ENCODE measurements around the gene TMEM119. TPM values are rescaled to one million over a fixed set of nuclear protein-coding genes. Genes with fewer than 3 reads are reported as not detected.
A peak's percentile ranks its signal among the peaks of the same experiment; 100 is the strongest.

The TMEM119 gene
- total RNA-seq, 1 experiment from 2014 or later: not detected

GRCh38 chr12:108642269-108642870 is 44.5 kb upstream of the TMEM119 start:
- Histone ChIP-seq H3K4me1 (ENCODE audit: low read length) (peaks cover 69% of the 10 kb centered on the region), H3K79me2 (ENCODE audit: low read length) (no peaks in the 10 kb centered on the region), H3K9me2 (replicated peaks; ENCODE audit: insufficient read depth, low read length) (no peaks in the 10 kb centered on the region), H3K36me3 (ENCODE audit: insufficient read depth, low read length) (no peaks in the 10 kb centered on the region), H3K27ac (ENCODE audit: low read length) (peak overlapping the region; percentile 87), H3K9me3 (ENCODE audit: low read length) (no peaks in the 10 kb centered on the region), H3K4me2 (ENCODE audit: low read depth, low read length, poor library complexity, severe bottlenecking) (peak overlapping the region; percentile 72), H3K27me3 (ENCODE audit: low read length) (no peaks in the 10 kb centered on the region), H4K20me1 (ENCODE audit: insufficient read depth, low read depth, low read length) (no peaks in the 10 kb centered on the region), H3K9ac (ENCODE audit: low read length) (peak overlapping the region; percentile 61), H3K4me3 (ENCODE audit: low read length) (peak overlapping the region; percentile 48), H2AFZ (ENCODE audit: low read length) (no peak overlapping the region)
- DNase-seq: peak; percentile 86

- Histone ChIP-seq H3K4me1 (ENCODE audit: low read length) (peaks cover 73% of the 10 kb centered on the region), H3K79me2 (ENCODE audit: low read length) (no peaks in the 10 kb centered on the region), H3K27me3 (ENCODE audit: low read length) (no peaks in the 10 kb centered on the region), H3K9ac (ENCODE audit: low read length) (peak overlapping the region; percentile 61), H3K9me2 (replicated peaks; ENCODE audit: insufficient read depth, low read length) (no peaks in the 10 kb centered on the region), H3K36me3 (ENCODE audit: insufficient read depth, low read length) (no peaks in the 10 kb centered on the region), H3K27ac (ENCODE audit: low read length) (peak overlapping the region; percentile 87), H3K4me3 (ENCODE audit: low read length) (peak overlapping the region; percentile 48), H3K9me3 (ENCODE audit: low read length) (no peaks in the 10 kb centered on the region), H3K4me2 (ENCODE audit: low read depth, low read length, poor library complexity, severe bottlenecking) (peak overlapping the region; percentile 72), H4K20me1 (ENCODE audit: insufficient read depth, low read depth, low read length) (no peaks in the 10 kb centered on the region), H2AFZ (ENCODE audit: low read length) (no peak overlapping the region)
- DNase-seq: peak; percentile 77
These were observed 43.8 kb upstream of the TMEM119 start for GRCh38 chr12:108641446-108642268.

GRCh38 chr12:108640802-108641445 is 43.0 kb upstream of the TMEM119 start:
- no peaks in the 10 kb centered on the region for H4K20me1 ChIP-seq (ENCODE audit: insufficient read depth, low read depth, low read length)
- peak overlapping the region; percentile 87 for H3K27ac ChIP-seq (ENCODE audit: low read length)
- H3K79me2 ChIP-seq (ENCODE audit: low read length): no peaks in the 10 kb centered on the region
- no peaks in the 10 kb centered on the region for H3K27me3 ChIP-seq (ENCODE audit: low read length)
- H3K9ac ChIP-seq (ENCODE audit: low read length): peak overlapping the region; percentile 61; the same call in 1 of the 2 replicates
- H3K4me3 ChIP-seq (ENCODE audit: low read length): no peak overlapping the region
- no peaks in the 10 kb centered on the region for H3K9me3 ChIP-seq (ENCODE audit: low read length)
- DNase-seq: peak; percentile 64
- H3K4me2 ChIP-seq (ENCODE audit: low read depth, low read length, poor library complexity, severe bottlenecking): peak overlapping the region; percentile 72
- no peaks in the 10 kb centered on the region for H3K36me3 ChIP-seq (ENCODE audit: insufficient read depth, low read length)
- H3K9me2 ChIP-seq (replicated peaks; ENCODE audit: insufficient read depth, low read length): no peaks in the 10 kb centered on the region
- no peak overlapping the region for H2AFZ ChIP-seq (ENCODE audit: low read length)
- peaks cover 74% of the 10 kb centered on the region for H3K4me1 ChIP-seq (ENCODE audit: low read length)

- H3K4me3 ChIP-seq (ENCODE audit: low read length): no peak overlapping the region
- H4K20me1 ChIP-seq (ENCODE audit: insufficient read depth, low read depth, low read length): no peaks in the 10 kb centered on the region
- no peak for DNase-seq
- H3K4me2 ChIP-seq (ENCODE audit: low read depth, low read length, poor library complexity, severe bottlenecking): no peak overlapping the region
- no peak overlapping the region for H3K9ac ChIP-seq (ENCODE audit: low read length)
- H3K4me1 ChIP-seq (ENCODE audit: low read length): peaks cover 89% of the 10 kb centered on the region
- no peaks in the 10 kb centered on the region for H3K36me3 ChIP-seq (ENCODE audit: insufficient read depth, low read length)
- H3K9me3 ChIP-seq (ENCODE audit: low read length): no peaks in the 10 kb centered on the region
- no peaks in the 10 kb centered on the region for H3K9me2 ChIP-seq (replicated peaks; ENCODE audit: insufficient read depth, low read length)
- no peak overlapping the region for H3K27ac ChIP-seq (ENCODE audit: low read length)
- H3K79me2 ChIP-seq (ENCODE audit: low read length): no peaks in the 10 kb centered on the region
- H2AFZ ChIP-seq (ENCODE audit: low read length): no peak overlapping the region
- no peaks in the 10 kb centered on the region for H3K27me3 ChIP-seq (ENCODE audit: low read length)
These were observed 41.3 kb upstream of the TMEM119 start for GRCh38 chr12:108638997-108639822.

DNA sequence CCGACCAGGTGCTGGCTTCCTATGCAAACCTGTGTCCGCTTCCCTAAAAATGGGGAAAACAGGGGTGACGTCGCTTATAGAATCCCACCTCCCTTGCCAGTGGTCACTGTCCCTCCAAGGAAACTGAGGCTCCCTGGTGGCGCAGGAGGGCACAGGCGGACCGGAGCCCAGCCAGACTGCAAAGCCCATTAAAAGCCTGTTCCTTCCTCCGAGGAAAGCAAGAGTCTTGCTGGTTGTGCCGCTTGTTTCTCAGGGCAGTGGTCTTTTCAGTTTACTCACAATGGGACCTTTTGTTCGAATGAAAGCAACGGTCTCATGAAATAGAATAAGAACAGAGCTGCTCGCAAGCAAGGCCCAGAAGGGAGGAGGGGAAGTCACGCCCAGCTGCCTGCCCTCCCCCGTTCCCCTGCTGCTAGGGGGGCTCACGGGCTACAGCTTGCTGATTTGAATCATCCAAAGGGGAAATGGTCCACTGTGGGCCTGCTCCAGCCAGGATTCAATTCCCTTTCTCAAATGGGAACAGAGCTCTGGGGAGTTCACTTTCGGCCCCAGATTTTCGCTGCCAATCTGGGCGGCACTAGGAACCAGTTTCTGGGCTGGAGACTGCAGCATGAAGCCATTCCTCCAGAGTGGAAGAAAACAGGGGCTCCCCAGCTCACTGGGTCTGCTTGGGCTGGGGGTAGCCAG is 40.4 kb upstream of the TMEM119 start:
- peaks cover 93% of the 10 kb centered on the region for H3K4me1 ChIP-seq (ENCODE audit: low read length)
- peak overlapping the region; percentile 96; the same call in 1 of the 2 replicates for H3K27ac ChIP-seq (ENCODE audit: low read length)

DNA sequence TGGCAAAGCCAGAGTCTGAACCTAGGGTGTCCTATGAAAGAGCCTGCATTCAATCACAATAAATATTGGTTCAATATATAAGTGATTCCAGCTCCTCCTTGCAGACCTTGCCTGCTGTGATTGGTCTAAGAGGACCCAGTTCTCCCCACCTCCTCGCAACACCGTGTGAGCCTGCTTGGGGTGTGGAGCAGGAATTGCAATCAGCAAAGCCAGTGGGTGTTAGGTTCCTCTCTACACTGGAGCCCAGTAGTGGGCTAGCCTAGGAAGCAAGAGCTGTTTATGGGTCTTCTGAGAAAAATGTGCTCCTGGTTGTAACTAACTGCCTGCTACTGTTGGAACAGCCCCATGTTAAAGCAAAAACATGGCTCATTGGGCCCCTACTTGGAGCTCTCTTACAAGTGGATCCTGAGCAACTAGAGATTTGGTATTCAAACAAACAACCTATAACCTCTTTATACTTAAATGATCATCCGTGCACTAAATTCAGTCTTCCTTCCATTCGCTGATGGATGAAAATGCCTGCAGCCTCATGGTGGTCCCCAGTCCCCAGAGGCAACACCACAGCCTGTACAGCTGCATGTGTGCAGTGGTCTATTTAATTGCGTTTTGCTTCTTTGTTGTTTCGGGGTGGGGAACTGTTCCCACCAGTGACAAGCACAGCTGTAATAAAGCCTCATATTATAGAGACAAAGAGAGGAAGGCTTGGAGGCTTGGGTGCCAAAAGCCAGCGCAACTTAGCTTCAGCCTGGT is 39.5 kb upstream of the TMEM119 start:
- DNase-seq: no peak
- no peaks in the 10 kb centered on the region for H4K20me1 ChIP-seq (ENCODE audit: insufficient read depth, low read depth, low read length)
- no peaks in the 10 kb centered on the region for H3K9me3 ChIP-seq (ENCODE audit: low read length)
- no peak overlapping the region for H2AFZ ChIP-seq (ENCODE audit: low read length)
- no peaks in the 10 kb centered on the region for H3K79me2 ChIP-seq (ENCODE audit: low read length)
- peak overlapping the region; percentile 38 for H3K4me3 ChIP-seq (ENCODE audit: low read length)
- peak overlapping the region; percentile 74 for H3K4me2 ChIP-seq (ENCODE audit: low read depth, low read length, poor library complexity, severe bottlenecking)
- peaks cover 93% of the 10 kb centered on the region for H3K4me1 ChIP-seq (ENCODE audit: low read length)
- H3K9ac ChIP-seq (ENCODE audit: low read length): peak overlapping the region; percentile 23; the same call in 1 of the 2 replicates
- H3K27me3 ChIP-seq (ENCODE audit: low read length): no peaks in the 10 kb centered on the region
- H3K9me2 ChIP-seq (replicated peaks; ENCODE audit: insufficient read depth, low read length): no peaks in the 10 kb centered on the region
- peak overlapping the region; percentile 96; the same call in 1 of the 2 replicates for H3K27ac ChIP-seq (ENCODE audit: low read length)
- H3K36me3 ChIP-seq (ENCODE audit: insufficient read depth, low read length): no peaks in the 10 kb centered on the region

More for the DNA sequence above, 40.4 kb upstream of the TMEM119 start:
- no peak for DNase-seq
- no peaks in the 10 kb centered on the region for H3K36me3 ChIP-seq (ENCODE audit: insufficient read depth, low read length)
- H3K4me3 ChIP-seq (ENCODE audit: low read length): peak overlapping the region; percentile 38
- no peak overlapping the region for H2AFZ ChIP-seq (ENCODE audit: low read length)
- no peaks in the 10 kb centered on the region for H4K20me1 ChIP-seq (ENCODE audit: insufficient read depth, low read depth, low read length)
- H3K9ac ChIP-seq (ENCODE audit: low read length): peak overlapping the region; percentile 34; the same call in 1 of the 2 replicates
- H3K4me2 ChIP-seq (ENCODE audit: low read depth, low read length, poor library complexity, severe bottlenecking): peak overlapping the region; percentile 74
- no peaks in the 10 kb centered on the region for H3K9me2 ChIP-seq (replicated peaks; ENCODE audit: insufficient read depth, low read length)
- H3K27me3 ChIP-seq (ENCODE audit: low read length): no peaks in the 10 kb centered on the region
- no peaks in the 10 kb centered on the region for H3K9me3 ChIP-seq (ENCODE audit: low read length)
- no peaks in the 10 kb centered on the region for H3K79me2 ChIP-seq (ENCODE audit: low read length)

All from Karpas-422 (cell line).